H1 (cell line): ENCODE results near the gene NEURL4. TPM values are rescaled to one million over a fixed set of nuclear protein-coding genes. Genes with fewer than 3 reads are reported as not detected.
A peak's percentile ranks its signal among the peaks of the same experiment; 100 is the strongest.

ENCODE experiments used
- CTCF ChIA-PET: fragments of 300-600 bp; sonication (Branson Sonifier 250); formaldehyde crosslinking; loops from one replicate; lab custom pipeline; 2021; ENCODE audit not compliant: partially characterized antibody; lab: Charles Lee
- POLR2A ChIA-PET: fragments of 300-600 bp; sonication (Branson Sonifier 250); formaldehyde crosslinking; loops from one replicate; lab custom pipeline; 2021; ENCODE audit warnings: inconsistent platforms; ENCODE audit not compliant: partially characterized antibody; lab: Charles Lee
- DNase-seq, 2 experiments: peaks; one replicate each; pipeline versions ENCODE4 v3.0.0 to v3.0.0-alpha.2; 2010 to 2022; ENCODE audit warnings: low spot score in 2 of 2, low read depth in 1 of 2, mixed read lengths in 1 of 2
- FAIRE-seq: peaks from 2 replicates; lab custom pipeline; 2011; peaks lifted over from hg19 to GRCh38; lab: Jason Lieb, UNC
- H2AFZ ChIP-seq: 2 replicates; pipeline ENCODE4 v1.8.1; 2012; ENCODE audit warnings: low read length, inconsistent platforms
- H2AK5ac ChIP-seq: 2 replicates; pipeline ENCODE4 v1.6.1; 2013; ENCODE audit warnings: low read depth, low read length
- H2BK120ac ChIP-seq: replicated peaks from 2 replicates; pipeline ENCODE3; 2013; ENCODE audit warnings: low read depth, low read length, inconsistent platforms
- H2BK12ac ChIP-seq: 2 replicates; pipeline ENCODE4 v1.6.1; 2013; ENCODE audit warnings: low read depth, low read length
- H2BK15ac ChIP-seq: 2 replicates; pipeline ENCODE4 v1.6.1; 2013; ENCODE audit warnings: low read length
- H2BK20ac ChIP-seq: 2 replicates; pipeline ENCODE4 v1.6.1; 2013; ENCODE audit warnings: low read length
- H2BK5ac ChIP-seq: 2 replicates; pipeline ENCODE4 v1.6.1; 2013; ENCODE audit warnings: low read depth, low read length
- H3K14ac ChIP-seq: 2 replicates; pipeline ENCODE4 v1.6.1; 2013; ENCODE audit warnings: inconsistent platforms; ENCODE audit not compliant: insufficient read length
- H3K18ac ChIP-seq: 2 replicates; pipeline ENCODE4 v1.6.1; 2013; ENCODE audit warnings: low read length; ENCODE audit errors: extremely low read depth
- H3K23ac ChIP-seq: 2 replicates; pipeline ENCODE4 v1.6.1; 2013; ENCODE audit warnings: inconsistent platforms; ENCODE audit not compliant: insufficient read length
- H3K23me2 ChIP-seq: 2 replicates; pipeline ENCODE4 v1.6.1; 2013; ENCODE audit warnings: low read depth, low read length
- H3K27ac ChIP-seq: 2 replicates; pipeline ENCODE4 v1.6.1; 2011; ENCODE audit warnings: low read depth, low read length, inconsistent platforms
- H3K27me3 ChIP-seq, 4 experiments: replicated peaks in 1 of 4; 1 replicate in 1 of 4; 2 replicates in 3 of 4; pipeline versions ENCODE4 v1.6.1 to v1.8.1; 2011 to 2013; ENCODE audit warnings: low read length in 3 of 4, mild to moderate bottlenecking in 3 of 4, inconsistent platforms in 2 of 4, mixed read lengths in 2 of 4, moderate library complexity in 1 of 4; ENCODE audit not compliant: control insufficient read depth in 3 of 4, insufficient read depth in 3 of 4; ENCODE audit errors: extremely low read depth in 1 of 4
- H3K36me3 ChIP-seq, 4 experiments: 2 replicates each; pipeline versions ENCODE4 v1.6.1 to v1.8.1; 2011 to 2013; ENCODE audit warnings: mild to moderate bottlenecking in 4 of 4, low read length in 3 of 4, moderate library complexity in 2 of 4, control low read depth in 1 of 4, inconsistent platforms in 1 of 4; ENCODE audit not compliant: insufficient read depth in 4 of 4, control insufficient read depth in 2 of 4
- H3K4ac ChIP-seq: replicated peaks from 2 replicates; pipeline ENCODE3; 2013; ENCODE audit warnings: low read length, low read depth, mixed read lengths, inconsistent platforms; ENCODE audit not compliant: insufficient read length
- H3K4me1 ChIP-seq, 4 experiments: replicated peaks in 1 of 4; 1 replicate in 1 of 4; 2 replicates in 3 of 4; pipeline versions ENCODE4 v1.6.1 to v1.8.1; 2011 to 2013; ENCODE audit warnings: low read length in 3 of 4, inconsistent platforms in 2 of 4, mixed read lengths in 1 of 4; ENCODE audit not compliant: insufficient read depth in 4 of 4, control insufficient read depth in 3 of 4
- H3K4me2 ChIP-seq, 2 experiments: 2 replicates each; pipeline versions ENCODE4 v1.6.1 to v1.8.1; 2011 to 2013; ENCODE audit warnings: low read depth in 2 of 2, low read length in 2 of 2, control low read depth in 1 of 2, inconsistent platforms in 1 of 2, mild to moderate bottlenecking in 1 of 2; ENCODE audit not compliant: insufficient read depth in 1 of 2
- H3K4me3 ChIP-seq, 4 experiments: fragments of 200-600, 300-600 bp in 1 of 4; sonication (generic), shearing (Covaris generic), sonication (Bioruptor Twin) in 1 of 4; 2 replicates each; pipeline versions ENCODE4 v1.5.1 to v1.8.1; 2011 to 2016; ENCODE audit warnings: low read length in 4 of 4, low read depth in 3 of 4, control low read depth in 2 of 4, inconsistent platforms in 2 of 4, mild to moderate bottlenecking in 2 of 4, mixed read lengths in 1 of 4, moderate library complexity in 1 of 4; ENCODE audit not compliant: insufficient read depth in 2 of 4; ENCODE audit errors: extremely low read depth in 1 of 4
- H3K56ac ChIP-seq: replicated peaks from 2 replicates; pipeline ENCODE3; 2013; ENCODE audit warnings: low read depth, mild to moderate bottlenecking, mixed read lengths, low read length, inconsistent platforms; ENCODE audit not compliant: insufficient read length
- H3K79me1 ChIP-seq: 2 replicates; pipeline ENCODE4 v1.6.1; 2013; ENCODE audit warnings: low read depth, low read length, control low read depth
- H3K79me2 ChIP-seq, 2 experiments: 2 replicates each; pipeline versions ENCODE4 v1.6.1 to v1.8.1; 2012 to 2013; ENCODE audit warnings: low read length in 2 of 2, mild to moderate bottlenecking in 2 of 2, inconsistent platforms in 1 of 2; ENCODE audit not compliant: insufficient read depth in 2 of 2, control insufficient read depth in 1 of 2
- H3K9ac ChIP-seq, 4 experiments: replicated peaks in 1 of 4; 1 replicate in 1 of 4; 2 replicates in 3 of 4; pipeline versions ENCODE4 v1.6.1 to v1.8.1; 2011 to 2013; ENCODE audit warnings: low read depth in 3 of 4, low read length in 3 of 4, control low read depth in 2 of 4, mild to moderate bottlenecking in 2 of 4, moderate library complexity in 2 of 4, inconsistent platforms in 1 of 4; ENCODE audit errors: extremely low read depth in 1 of 4
- H3K9me3 ChIP-seq, 2 experiments: 2 replicates each; pipeline versions ENCODE4 v1.6.1 to v1.8.1; 2012 to 2013; ENCODE audit warnings: mild to moderate bottlenecking in 2 of 2, moderate library complexity in 2 of 2, control low read depth in 1 of 2, inconsistent platforms in 1 of 2, low read depth in 1 of 2, low read length in 1 of 2, mixed read lengths in 1 of 2; ENCODE audit not compliant: insufficient read depth in 2 of 2
- H4K20me1 ChIP-seq, 2 experiments: replicated peaks in 1 of 2; 2 replicates each; pipeline versions ENCODE3 to v1.8.1; 2011 to 2013; ENCODE audit warnings: inconsistent platforms in 2 of 2, low read length in 2 of 2, mild to moderate bottlenecking in 1 of 2; ENCODE audit not compliant: insufficient read depth in 2 of 2, control insufficient read depth in 1 of 2
- H4K5ac ChIP-seq: 2 replicates; pipeline ENCODE4 v1.6.1; 2013; ENCODE audit warnings: low read length, low read depth, mixed read lengths, inconsistent platforms; ENCODE audit not compliant: insufficient read length
- H4K8ac ChIP-seq: 2 replicates; pipeline ENCODE4 v1.8.0; 2013; ENCODE audit warnings: mild to moderate bottlenecking, moderate library complexity, low read length, inconsistent platforms; ENCODE audit not compliant: insufficient read depth; ENCODE audit errors: extremely low read depth
- H4K91ac ChIP-seq: replicated peaks from 2 replicates; pipeline ENCODE3; 2013; ENCODE audit warnings: low read length, mixed read lengths, inconsistent platforms; ENCODE audit not compliant: insufficient read length
- ASH2L ChIP-seq: fragments of 200-600, 300-600 bp; sonication (generic); IDR thresholded peaks from one replicate; pipeline ENCODE4 v1.7.1; 2017; ENCODE audit warnings: low read length
- ATF3 ChIP-seq: IDR thresholded peaks from 2 replicates; pipeline ENCODE4 v1.6.1; 2011; ENCODE audit warnings: low read depth, mild to moderate bottlenecking, low read length; ENCODE audit not compliant: insufficient read depth
- BRCA1 ChIP-seq: IDR thresholded peaks from 2 replicates; pipeline ENCODE4 v1.6.1; 2012; ENCODE audit warnings: low read depth, low read length, improper control_type of control experiment
- E2F6 ChIP-seq: IDR thresholded peaks from 2 replicates; pipeline ENCODE4 v1.6.1; 2012; ENCODE audit warnings: inconsistent platforms
- KDM4A ChIP-seq: IDR thresholded peaks from one replicate; pipeline ENCODE4 v1.7.1; 2012; ENCODE audit warnings: low read depth, mild to moderate bottlenecking, moderate library complexity, low read length, inconsistent platforms; ENCODE audit not compliant: severe bottlenecking
- MAFK ChIP-seq: IDR thresholded peaks from 2 replicates; pipeline ENCODE4 v1.6.1; 2012; ENCODE audit warnings: low read depth, mild to moderate bottlenecking, improper control_type of control experiment, low read length
- NRF1 ChIP-seq: IDR thresholded peaks from 2 replicates; pipeline ENCODE4 v1.6.1; 2011; ENCODE audit warnings: mild to moderate bottlenecking, low read depth, low read length, improper control_type of control experiment
- POLR2A ChIP-seq, 2 experiments: IDR thresholded peaks; 1 replicate in 1 of 2; 2 replicates in 1 of 2; pipeline ENCODE4 v1.6.1; 2011; ENCODE audit warnings: low read depth in 2 of 2, low read length in 2 of 2, mild to moderate bottlenecking in 2 of 2; ENCODE audit errors: control extremely low read depth in 1 of 2
- TBP ChIP-seq: IDR thresholded peaks from 2 replicates; pipeline ENCODE4 v1.6.1; 2011; ENCODE audit warnings: low read depth, low read length, improper control_type of control experiment
- TCF12 ChIP-seq: IDR thresholded peaks from 2 replicates; pipeline ENCODE4 v1.6.1; 2011; ENCODE audit warnings: low read depth, mild to moderate bottlenecking, low read length
- WGBS, 2 experiments: shearing (Covaris generic) in 1 of 2; methylation state at CpG; one replicate each; pipeline versions ENCODE4 v1.1.6 to v1.1.7; 2013 to 2015; ENCODE audit warnings: low lambda C conversion rate in 2 of 2, mixed read lengths in 2 of 2, inconsistent platforms in 1 of 2, low coverage in 1 of 2, missing lambda C conversion rate in 1 of 2; ENCODE audit not compliant: insufficient replicate concordance in 2 of 2, insufficient coverage in 1 of 2, insufficient read length in 1 of 2; ENCODE audit errors: extremely low coverage in 1 of 2, missing lambda C conversion rate in 1 of 2; 5-methylcytosine and 5-hydroxymethylcytosine counted together
- polyA plus RNA-seq, 7 experiments: library from polyadenylated mRNA; depleted of rRNA in 3 of 7; stranded (reverse) in 5 of 7; unstranded in 2 of 7; fragments of >200 nt in 5 of 7; fragments of 200-250 nt in 2 of 7; gene quantifications; 1 replicate in 5 of 7; 2 replicates in 1 of 7; 4 replicates in 1 of 7; pipeline versions ENCODE4 v1.2.1 to v1.2.3, GENCODE V29; 2011 to 2013; ENCODE audit warnings: missing spikeins in 2 of 7, mixed read lengths in 2 of 7
- total RNA-seq: library from RNA; stranded (reverse); fragmentation: NEBNext Ultra II Directional; extraction: Animal tissue kit (Norgen Biotek cat#: 25700); gene quantifications from 2 replicates; pipeline ENCODE4 v1.2.1, GENCODE V29; 2021

NEURL4 gene
- total and polyA plus RNA-seq, 2 of the 8 experiments (the other 6 are each of a cell fraction or from before 2014, with no cell fraction given), result 29.6 to 46.8 TPM

- Histone ChIP-seq H3K9ac (peak within 1 kb of the TSS; percentile 94 to 100 (median 98)), H3K4ac (peak within 1 kb of the TSS; percentile 99), H3K56ac (peak within 1 kb of the TSS; percentile 94), H4K20me1 (peaks cover 19 to 24% of the 10 kb centered on the region in 2 experiments), H2BK120ac (peak within 1 kb of the TSS; percentile 70), H3K9me3 (no peaks in the 10 kb centered on the region), H2AK5ac (peak within 1 kb of the TSS; percentile 96; the same call in 1 of the 2 replicates), H2BK15ac (0 out of 2 replicates have a peak within 1 kb of the TSS, but pooled peaks have one; percentile 88), H2BK20ac (0 out of 2 replicates have a peak within 1 kb of the TSS, but pooled peaks have one; percentile 32), H3K23me2 (peaks cover 10% of the 10 kb centered on the region), H3K23ac (no peak within 1 kb of the TSS), H2AFZ (peak within 1 kb of the TSS; percentile 34), H3K36me3 (peaks cover 22 to 27% (median 24%) of the 10 kb centered on the region in 4 experiments), H3K14ac (no peak within 1 kb of the TSS), H4K5ac (peak within 1 kb of the TSS; percentile 85), H3K4me3 (peak within 1 kb of the TSS; percentile 87 to 97 (median 90)), H3K4me2 (peak within 1 kb of the TSS; percentile 88 to 99), H3K4me1 (peaks cover 0 to 14% (median 6%) of the 10 kb centered on the region in 4 experiments; a peak in 5 of 7 replicates), H3K27ac (peak within 1 kb of the TSS; percentile 92), H4K91ac (peak within 1 kb of the TSS; percentile 88), H3K79me2 (peaks cover 17 to 35% of the 10 kb centered on the region in 2 experiments), H2BK5ac (peak within 1 kb of the TSS; percentile 97), H4K8ac (peak within 1 kb of the TSS; percentile 88), H3K18ac (peak within 1 kb of the TSS; percentile 97), H3K27me3 (no peaks in the 10 kb centered on the region), H3K79me1 (peaks cover 8% of the 10 kb centered on the region), H2BK12ac (0 out of 2 replicates have a peak within 1 kb of the TSS, but pooled peaks have one; percentile 19)
- CTCF ChIA-PET, result interaction anchor here (1.0 to 1.4 kb wide), 2 partner anchors 11 to 174 kb away, joined by 3 to 8 read pairs; no protein-coding TSS in a partner anchor
- FAIRE-seq (peak; percentile 90), DNase-seq (peak; percentile 99 to 100)
- POLR2A ChIA-PET, result interaction anchor here (0.6 to 2.3 kb wide), 2 partner anchors 8 to 276 kb away, joined by 3 to 8 read pairs; partner anchors contain the start of gene GPS2
- WGBS, 2 experiments, result 1% methylated on average over 61 of the region's 64 CpGs; no CpG with 5 or more reads in 1 of the 2 experiments
- TF ChIP-seq KDM4A, result peak; percentile 47
- no peak for TF ChIP-seq E2F6
- no peak for TF ChIP-seq BRCA1
- TF ChIP-seq ASH2L, result peak; percentile 60
- TF ChIP-seq ATF3, result no peak
- TF ChIP-seq POLR2A (IDR thresholded peaks at IDR 0.05; ENCODE audit: control extremely low read depth in 1 of 2, low read depth in 2 of 2, low read length in 2 of 2), result peak; percentile 39 to 62
- peak; percentile 98 for TF ChIP-seq NRF1
- TF ChIP-seq TCF12, result no peak
- TF ChIP-seq TBP, result peak; percentile 63
- TF ChIP-seq MAFK, result no peak
Observed at GRCh38 chr17:7306911-7307685, 22.0 kb downstream of the NEURL4 start, which contains the start of gene EIF5A. Gene EIF5A, plus strand, starts transcription at chr17:7307628. Its CDS starts 2,008 bp downstream, at chr17:7309636.
